OCI-LY1 (cell line): Measurements from ENCODE around the gene MED31.
"Not testable (repeated sequence)": the region's sequence is repeated elsewhere in the genome, so short reads cannot be mapped to it uniquely, and the experiment has no call there.

Experiments
- H2AFZ ChIP-seq: fragments of 200-600 bp; sonication (generic), shearing (Covaris generic); 2 replicates; pipeline ENCODE4 v1.6.0; 2014; ENCODE audit warnings: antibody characterized with exemption, mild to moderate bottlenecking, low read length
- H3F3A ChIP-seq: fragments of 200-600 bp; sonication (generic), shearing (Covaris generic); 2 replicates; pipeline ENCODE4 v1.6.0; 2014; ENCODE audit warnings: mild to moderate bottlenecking, antibody characterized with exemption, low read length, moderate library complexity; ENCODE audit not compliant: insufficient read depth
- H3K27ac ChIP-seq: fragments of 200-600 bp; sonication (generic); 2 replicates; pipeline ENCODE4 v1.5.1; 2014; ENCODE audit warnings: low read length, mixed run types, mild to moderate bottlenecking, low read depth; ENCODE audit not compliant: poor library complexity, severe bottlenecking
- H3K27me3 ChIP-seq: fragments of 200-600 bp; sonication (generic); 2 replicates; pipeline ENCODE4 v1.6.0; 2014; ENCODE audit warnings: antibody characterized with exemption, mild to moderate bottlenecking, low read length, moderate library complexity; ENCODE audit not compliant: insufficient read depth
- H3K36me3 ChIP-seq: fragments of 200-600 bp; sonication (generic); 2 replicates; pipeline ENCODE4 v1.6.1; 2014; ENCODE audit warnings: mild to moderate bottlenecking, antibody characterized with exemption, low read length, moderate library complexity, mixed read lengths; ENCODE audit not compliant: insufficient read depth
- H3K4me1 ChIP-seq: fragments of 200-600 bp; sonication (generic); 2 replicates; pipeline ENCODE4 v1.5.1; 2014; ENCODE audit warnings: mild to moderate bottlenecking, low read length, moderate library complexity; ENCODE audit not compliant: insufficient read depth, severe bottlenecking
- H3K4me2 ChIP-seq: fragments of 200-600 bp; sonication (generic), shearing (Covaris generic); 2 replicates; pipeline ENCODE4 v1.6.1; 2014; ENCODE audit warnings: low read length
- H3K4me3 ChIP-seq: fragments of 200-600 bp; sonication (generic); 2 replicates; pipeline ENCODE4 v1.5.1; 2014; ENCODE audit warnings: low read length, low read depth, mild to moderate bottlenecking, mixed read lengths; ENCODE audit not compliant: poor library complexity, severe bottlenecking
- H3K79me2 ChIP-seq: fragments of 200-600 bp; shearing (Covaris generic); 2 replicates; pipeline ENCODE4 v1.6.1; 2016; ENCODE audit warnings: mixed run types, low read length, mixed read lengths; ENCODE audit not compliant: insufficient read depth
- H3K9ac ChIP-seq: fragments of 200-600 bp; sonication (generic), shearing (Covaris generic); 2 replicates; pipeline ENCODE4 v1.6.1; 2014; ENCODE audit warnings: mild to moderate bottlenecking, low read length, mixed read lengths
- H3K9me2 ChIP-seq: fragments of 200-600 bp; sonication (generic), shearing (Covaris generic); 2 replicates; pipeline ENCODE4 v1.6.1; 2014; ENCODE audit warnings: low read depth, mild to moderate bottlenecking, low read length, mixed read lengths
- H3K9me3 ChIP-seq: fragments of 200-600 bp; shearing (Covaris generic); 2 replicates; pipeline ENCODE4 v1.6.1; 2014; ENCODE audit warnings: low read length, mixed read lengths
- H4K20me1 ChIP-seq: fragments of 200-600 bp; sonication (generic), shearing (Covaris generic); 2 replicates; pipeline ENCODE4 v1.6.0; 2016; ENCODE audit warnings: mild to moderate bottlenecking, low read length; ENCODE audit not compliant: insufficient read depth
- EZH2 ChIP-seq: fragments of 200-600 bp; sonication (generic), shearing (Covaris generic); IDR thresholded peaks from 2 replicates; pipeline ENCODE4 v1.8.0; 2017; ENCODE audit warnings: borderline replicate concordance, mixed run types, mild to moderate bottlenecking, antibody characterized with exemption, low read length, moderate library complexity, mixed read lengths
- TF ChIP-seq, protein P1 (sequence below): fragments of 200-600 bp; sonication (generic), shearing (Covaris generic); IDR thresholded peaks from 2 replicates; pipeline ENCODE4 v1.5.1; 2017; ENCODE audit warnings: mild to moderate bottlenecking, antibody characterized with exemption, low read length, moderate library complexity, mixed read lengths

The MED31 gene

DNA sequence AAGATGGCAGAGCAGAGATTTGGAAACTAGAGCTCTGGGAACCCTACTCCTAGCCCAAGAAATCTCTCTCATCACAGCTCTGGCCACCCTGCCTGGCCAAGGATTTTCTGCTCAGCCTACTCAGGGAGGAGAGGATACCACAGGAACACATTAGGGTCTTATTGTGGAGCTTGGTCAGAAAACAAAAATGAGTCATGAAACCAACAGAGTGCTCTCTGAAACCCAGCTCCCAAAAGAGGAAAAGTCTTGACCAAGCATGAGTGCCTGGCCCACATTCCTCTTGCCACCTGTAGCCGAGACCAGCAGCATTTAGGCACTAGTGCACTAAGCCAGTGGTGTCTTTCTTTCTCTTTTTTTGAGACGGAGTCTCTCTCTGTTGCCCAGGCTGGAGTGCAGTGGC lies 43.6 kb upstream of the MED31 start:
- Histone ChIP-seq H3K4me3 (no peak overlapping the region), H3K9me3 (no peaks in the 10 kb centered on the region), H3F3A (no peaks in the 10 kb centered on the region), H3K79me2 (no peaks in the 10 kb centered on the region), H3K27ac (no peak overlapping the region), H3K4me2 (no peak overlapping the region), H4K20me1 (no peaks in the 10 kb centered on the region), H3K27me3 (peaks cover 4% of the 10 kb centered on the region; the same call in 1 of the 2 replicates), H3K4me1 (no peaks in the 10 kb centered on the region), H3K9me2 (no peaks in the 10 kb centered on the region), H3K36me3 (no peaks in the 10 kb centered on the region), H2AFZ (no peak overlapping the region), H3K9ac (no peak overlapping the region)
- no peak for TF ChIP-seq EZH2

DNA sequence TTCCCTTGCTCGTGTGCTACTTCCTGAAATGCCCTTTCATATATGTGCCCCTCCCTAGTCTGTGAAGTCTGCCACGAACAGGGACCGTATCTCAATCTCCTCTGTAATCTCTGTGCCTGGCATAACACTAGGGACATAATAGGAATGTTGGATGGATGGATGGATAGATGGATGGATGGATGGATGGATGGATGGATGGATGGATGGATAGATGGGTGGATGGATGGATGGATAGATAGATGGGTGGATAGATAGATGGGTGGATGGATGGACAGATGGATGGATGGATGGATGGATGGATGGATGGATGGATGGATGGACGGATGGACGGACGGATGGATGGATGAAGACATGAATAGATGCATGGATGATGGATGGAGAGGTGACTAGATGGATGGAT lies 40.6 kb upstream of the MED31 start:
- H3F3A ChIP-seq, H3K27me3 ChIP-seq, H3K79me2 ChIP-seq, H3K9ac ChIP-seq, H3K4me3 ChIP-seq, H3K36me3 ChIP-seq, H3K4me2 ChIP-seq, H2AFZ ChIP-seq, H3K9me3 ChIP-seq, H3K9me2 ChIP-seq, H3K27ac ChIP-seq, H3K4me1 ChIP-seq, H4K20me1 ChIP-seq: not testable (repeated sequence)

DNA sequence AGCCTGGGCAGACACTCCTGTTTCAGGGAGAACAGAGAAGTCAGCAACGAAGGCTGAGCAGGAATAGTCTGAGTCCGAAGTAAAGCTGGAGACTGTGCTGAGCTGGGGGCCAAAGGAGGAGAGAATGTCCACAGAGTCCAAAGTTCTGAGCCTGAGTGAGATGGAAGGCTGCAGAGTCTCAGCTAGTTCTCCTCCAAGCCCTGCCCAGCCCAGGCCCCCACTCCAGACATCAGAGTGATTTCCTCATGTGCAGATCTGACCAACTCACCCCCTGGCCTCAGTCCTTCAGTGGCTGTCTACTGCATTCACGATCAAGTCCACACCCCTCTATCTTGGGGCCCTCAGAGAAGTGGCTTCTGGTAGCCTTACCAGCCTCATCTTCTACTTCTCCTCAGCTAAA lies 40.1 kb upstream of the MED31 start:
- no peak overlapping the region for H3K27ac ChIP-seq

DNA sequence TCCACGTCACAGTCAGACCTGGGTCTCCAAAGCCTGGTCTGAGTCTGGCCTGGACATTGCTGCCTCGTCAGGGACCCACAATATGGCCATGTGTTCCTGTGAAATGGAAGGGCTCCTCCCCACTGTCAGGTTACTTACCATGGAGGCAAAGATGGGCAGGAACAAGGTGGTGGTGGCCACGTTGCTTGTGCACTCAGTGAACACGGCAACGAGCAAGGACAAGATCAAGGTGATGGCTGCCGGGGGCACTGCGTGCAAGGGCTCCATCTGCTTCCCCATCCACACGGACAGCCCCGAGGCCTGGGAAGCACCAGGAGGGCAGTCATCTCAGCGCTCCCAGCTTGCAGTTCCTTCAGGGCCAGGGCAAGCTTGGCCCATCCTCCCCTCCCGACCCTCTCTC lies 39.2 kb upstream of the MED31 start:
- H3K4me2 ChIP-seq: no peak overlapping the region
- peaks cover 4% of the 10 kb centered on the region; the same call in 1 of the 2 replicates for H3K27me3 ChIP-seq
- H3K4me3 ChIP-seq: no peak overlapping the region
- TF ChIP-seq EZH2: no peak
- TF ChIP-seq, protein P1, sequence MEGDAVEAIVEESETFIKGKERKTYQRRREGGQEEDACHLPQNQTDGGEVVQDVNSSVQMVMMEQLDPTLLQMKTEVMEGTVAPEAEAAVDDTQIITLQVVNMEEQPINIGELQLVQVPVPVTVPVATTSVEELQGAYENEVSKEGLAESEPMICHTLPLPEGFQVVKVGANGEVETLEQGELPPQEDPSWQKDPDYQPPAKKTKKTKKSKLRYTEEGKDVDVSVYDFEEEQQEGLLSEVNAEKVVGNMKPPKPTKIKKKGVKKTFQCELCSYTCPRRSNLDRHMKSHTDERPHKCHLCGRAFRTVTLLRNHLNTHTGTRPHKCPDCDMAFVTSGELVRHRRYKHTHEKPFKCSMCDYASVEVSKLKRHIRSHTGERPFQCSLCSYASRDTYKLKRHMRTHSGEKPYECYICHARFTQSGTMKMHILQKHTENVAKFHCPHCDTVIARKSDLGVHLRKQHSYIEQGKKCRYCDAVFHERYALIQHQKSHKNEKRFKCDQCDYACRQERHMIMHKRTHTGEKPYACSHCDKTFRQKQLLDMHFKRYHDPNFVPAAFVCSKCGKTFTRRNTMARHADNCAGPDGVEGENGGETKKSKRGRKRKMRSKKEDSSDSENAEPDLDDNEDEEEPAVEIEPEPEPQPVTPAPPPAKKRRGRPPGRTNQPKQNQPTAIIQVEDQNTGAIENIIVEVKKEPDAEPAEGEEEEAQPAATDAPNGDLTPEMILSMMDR: no peak
- H3K9ac ChIP-seq: no peak overlapping the region
- H3K9me3 ChIP-seq: no peaks in the 10 kb centered on the region
- H2AFZ ChIP-seq: no peak overlapping the region
- no peaks in the 10 kb centered on the region for H3F3A ChIP-seq
- H4K20me1 ChIP-seq: no peaks in the 10 kb centered on the region
- H3K9me2 ChIP-seq: no peaks in the 10 kb centered on the region
- no peaks in the 10 kb centered on the region for H3K4me1 ChIP-seq
- no peaks in the 10 kb centered on the region for H3K79me2 ChIP-seq
- H3K27ac ChIP-seq: no peak overlapping the region
- no peaks in the 10 kb centered on the region for H3K36me3 ChIP-seq

More for the DNA sequence above, 40.1 kb upstream of the MED31 start:
- TF ChIP-seq, protein P1: no peak
- TF ChIP-seq EZH2: no peak
- Histone ChIP-seq H3K9me3 (no peaks in the 10 kb centered on the region), H3K4me3 (no peak overlapping the region), H3F3A (no peaks in the 10 kb centered on the region), H4K20me1 (no peaks in the 10 kb centered on the region), H3K9me2 (no peaks in the 10 kb centered on the region), H3K79me2 (no peaks in the 10 kb centered on the region), H2AFZ (no peak overlapping the region), H3K4me2 (no peak overlapping the region), H3K9ac (no peak overlapping the region), H3K4me1 (no peaks in the 10 kb centered on the region), H3K36me3 (no peaks in the 10 kb centered on the region), H3K27me3 (peaks cover 4% of the 10 kb centered on the region; the same call in 1 of the 2 replicates)
